ENCODE results near the gene MOXD1. TPM values are rescaled to one million over a fixed set of nuclear protein-coding genes. Genes with fewer than 3 reads are reported as not detected.
"Not testable (repeated sequence)": the region's sequence is repeated elsewhere in the genome, so short reads cannot be mapped to it uniquely, and the experiment has no call there.

Gene MOXD1
- total RNA-seq, 1 donor from 2014 or later, result 22.6 TPM

DNA sequence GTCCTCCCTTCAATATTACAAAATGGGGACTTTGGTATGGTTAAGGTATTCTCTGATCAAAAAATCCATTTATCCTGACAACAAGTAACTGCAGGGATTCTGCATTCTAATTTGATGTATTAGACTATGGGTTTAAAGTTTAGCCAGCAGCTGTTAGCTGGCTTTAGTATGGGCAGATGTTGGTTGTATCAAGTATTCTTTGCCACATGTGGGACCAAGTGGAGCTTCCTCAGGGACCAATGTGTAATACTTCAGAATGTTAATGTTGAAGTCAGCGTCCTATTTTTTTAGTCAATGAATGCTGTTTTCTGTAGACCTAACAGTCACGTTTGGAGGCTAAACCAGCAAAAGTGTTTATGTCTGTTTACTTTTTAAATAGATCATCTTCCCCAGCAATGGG lies 41.4 kb downstream of the MOXD1 start:
- no peaks in the 10 kb centered on the region for H3K36me3 ChIP-seq (ENCODE audit: control insufficient read depth, insufficient read depth, low read length)
- no peak for DNase-seq (ENCODE audit: low read depth)
- TF ChIP-seq, protein P1, sequence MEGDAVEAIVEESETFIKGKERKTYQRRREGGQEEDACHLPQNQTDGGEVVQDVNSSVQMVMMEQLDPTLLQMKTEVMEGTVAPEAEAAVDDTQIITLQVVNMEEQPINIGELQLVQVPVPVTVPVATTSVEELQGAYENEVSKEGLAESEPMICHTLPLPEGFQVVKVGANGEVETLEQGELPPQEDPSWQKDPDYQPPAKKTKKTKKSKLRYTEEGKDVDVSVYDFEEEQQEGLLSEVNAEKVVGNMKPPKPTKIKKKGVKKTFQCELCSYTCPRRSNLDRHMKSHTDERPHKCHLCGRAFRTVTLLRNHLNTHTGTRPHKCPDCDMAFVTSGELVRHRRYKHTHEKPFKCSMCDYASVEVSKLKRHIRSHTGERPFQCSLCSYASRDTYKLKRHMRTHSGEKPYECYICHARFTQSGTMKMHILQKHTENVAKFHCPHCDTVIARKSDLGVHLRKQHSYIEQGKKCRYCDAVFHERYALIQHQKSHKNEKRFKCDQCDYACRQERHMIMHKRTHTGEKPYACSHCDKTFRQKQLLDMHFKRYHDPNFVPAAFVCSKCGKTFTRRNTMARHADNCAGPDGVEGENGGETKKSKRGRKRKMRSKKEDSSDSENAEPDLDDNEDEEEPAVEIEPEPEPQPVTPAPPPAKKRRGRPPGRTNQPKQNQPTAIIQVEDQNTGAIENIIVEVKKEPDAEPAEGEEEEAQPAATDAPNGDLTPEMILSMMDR (IDR thresholded peaks at IDR 0.05; ENCODE audit: insufficient read depth, low read length, poor library complexity, severe bottlenecking), result no peak
- no peak overlapping the region for H3K4me3 ChIP-seq (ENCODE audit: low read depth, low read length)
- H3K27me3 ChIP-seq (ENCODE audit: control insufficient read depth, insufficient read depth, low read length), result no peaks in the 10 kb centered on the region

DNA sequence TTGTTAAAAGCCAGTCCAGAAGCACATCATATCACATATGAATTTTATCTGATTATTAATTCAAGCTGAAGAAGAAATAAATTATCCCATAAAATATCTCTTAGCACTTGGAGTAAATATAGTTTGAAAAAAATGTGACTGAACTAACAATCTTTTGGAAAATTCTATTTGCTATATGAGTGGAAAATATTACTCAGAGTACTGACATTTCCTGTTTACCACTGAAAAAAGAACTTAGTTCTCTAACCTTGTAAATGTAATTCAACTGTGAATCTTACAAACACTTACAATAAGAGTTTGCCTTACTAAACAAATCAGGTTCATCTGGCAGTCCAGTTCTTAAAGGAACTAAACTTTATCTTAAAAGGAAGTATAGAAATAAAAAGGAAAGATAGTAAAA lies 44.2 kb downstream of the MOXD1 start:
- no peak for DNase-seq (ENCODE audit: low read depth)
- Histone ChIP-seq H3K27me3 (ENCODE audit: control insufficient read depth, insufficient read depth, low read length) (no peaks in the 10 kb centered on the region), H3K4me3 (ENCODE audit: low read depth, low read length) (no peak overlapping the region), H3K36me3 (ENCODE audit: control insufficient read depth, insufficient read depth, low read length) (no peaks in the 10 kb centered on the region)
- TF ChIP-seq, protein P1 (IDR thresholded peaks at IDR 0.05; ENCODE audit: insufficient read depth, low read length, poor library complexity, severe bottlenecking), result no peak

DNA sequence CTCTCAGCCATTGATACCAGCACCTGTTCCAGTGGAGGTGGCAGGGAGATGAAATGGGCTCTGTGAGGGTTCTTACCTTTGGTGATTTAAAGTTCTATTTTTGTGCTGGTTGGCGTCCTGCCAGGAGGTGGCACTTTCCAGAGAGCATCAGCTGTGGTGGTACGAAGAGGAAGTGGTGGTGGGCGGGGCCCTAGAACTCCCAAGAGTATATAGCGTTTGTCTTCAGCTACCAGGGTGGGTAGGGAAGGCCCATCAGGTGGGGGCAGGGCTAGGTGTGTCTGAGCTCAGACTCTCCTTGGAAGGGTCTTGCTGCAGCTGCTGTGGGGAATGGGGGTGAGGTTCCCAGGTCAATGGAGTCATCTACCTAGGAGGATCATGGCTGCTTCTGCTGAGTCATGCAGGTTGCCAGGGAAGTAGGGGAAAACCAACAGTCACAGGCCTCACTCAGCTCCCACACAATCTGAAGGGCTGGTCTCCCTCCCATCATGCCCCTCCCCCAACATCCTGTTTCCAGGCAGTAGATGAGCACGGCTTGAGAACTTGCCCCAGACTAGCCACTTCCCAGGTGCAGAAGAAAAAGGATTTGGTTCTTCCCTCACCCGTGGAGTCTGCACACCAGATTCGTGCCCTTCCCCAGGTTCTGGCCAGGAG lies 46.6 kb downstream of the MOXD1 start:
- DNase-seq (ENCODE audit: low read depth), result no peak
- Histone ChIP-seq H3K27me3 (ENCODE audit: control insufficient read depth, insufficient read depth, low read length) (no peaks in the 10 kb centered on the region), H3K36me3 (ENCODE audit: control insufficient read depth, insufficient read depth, low read length) (no peaks in the 10 kb centered on the region), H3K4me3 (ENCODE audit: low read depth, low read length) (no peak overlapping the region)
- TF ChIP-seq, protein P1 (IDR thresholded peaks at IDR 0.05; ENCODE audit: insufficient read depth, low read length, poor library complexity, severe bottlenecking), result no peak

DNA sequence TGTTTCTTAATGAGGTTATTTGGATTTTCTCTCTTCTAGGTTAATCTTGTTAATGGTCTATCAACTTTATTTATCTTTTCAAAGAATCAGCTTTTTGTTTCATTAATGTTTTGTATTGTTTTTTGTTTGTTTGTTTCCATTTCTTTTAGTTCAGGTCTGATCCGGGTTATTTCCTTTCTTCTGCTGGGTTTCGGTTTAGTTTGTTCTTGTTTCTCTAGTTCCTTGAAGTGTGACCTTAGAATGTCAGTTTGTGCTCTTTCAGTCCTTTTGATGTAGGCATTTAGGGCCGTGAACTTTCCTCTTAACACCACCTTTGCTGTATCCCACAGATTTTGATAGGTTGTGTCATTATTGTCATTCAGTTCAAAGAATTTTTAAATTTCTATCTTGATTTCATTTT lies 49.3 kb downstream of the MOXD1 start:
- H3K36me3 ChIP-seq (ENCODE audit: control insufficient read depth, insufficient read depth, low read length); DNase-seq (ENCODE audit: low read depth); H3K27me3 ChIP-seq (ENCODE audit: control insufficient read depth, insufficient read depth, low read length); H3K4me3 ChIP-seq (ENCODE audit: low read depth, low read length): not testable (repeated sequence)

DNA sequence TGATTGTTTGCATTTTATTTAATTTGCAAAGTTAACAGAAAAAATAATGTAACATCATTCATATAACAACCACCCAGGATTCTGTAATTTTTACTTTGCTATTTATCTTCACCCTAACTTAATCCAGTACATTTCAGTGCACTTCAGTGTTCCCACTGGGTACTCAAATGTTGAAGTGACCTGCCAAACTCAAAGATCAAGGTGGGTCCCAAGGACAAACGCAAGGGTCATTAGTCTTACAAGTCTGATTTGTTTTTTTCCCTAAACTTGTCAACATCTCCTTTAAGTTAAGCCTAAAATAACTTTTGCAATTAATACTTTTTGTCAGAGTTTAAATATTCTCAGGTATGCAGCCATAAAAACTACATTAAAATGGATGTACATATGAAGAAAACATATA lies 53.0 kb downstream of the MOXD1 start:
- no peaks in the 10 kb centered on the region for H3K36me3 ChIP-seq (ENCODE audit: control insufficient read depth, insufficient read depth, low read length)
- H3K27me3 ChIP-seq (ENCODE audit: control insufficient read depth, insufficient read depth, low read length), result no peaks in the 10 kb centered on the region
- TF ChIP-seq, protein P1 (IDR thresholded peaks at IDR 0.05; ENCODE audit: insufficient read depth, low read length, poor library complexity, severe bottlenecking), result no peak
- no peak overlapping the region for H3K4me3 ChIP-seq (ENCODE audit: low read depth, low read length)
- DNase-seq (ENCODE audit: low read depth), result no peak

DNA sequence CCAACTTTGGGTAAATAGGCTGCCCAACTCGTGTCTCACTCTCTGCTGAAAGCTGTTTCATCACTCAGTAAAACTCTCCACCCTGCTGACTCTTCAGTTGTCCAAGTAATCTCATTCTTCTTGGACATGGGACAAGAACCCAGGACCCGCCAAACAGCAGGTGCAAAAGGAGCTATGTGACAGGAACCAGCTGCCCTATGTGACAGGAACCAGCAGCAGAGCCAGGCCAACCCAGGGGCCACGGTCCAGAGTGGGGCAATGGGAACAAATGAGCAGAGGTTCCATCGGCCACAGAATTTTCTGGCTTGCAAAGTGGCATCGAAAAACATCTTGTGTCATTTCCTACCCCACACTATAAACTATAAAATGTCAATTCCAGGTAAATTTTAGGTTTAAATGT lies 56.5 kb downstream of the MOXD1 start:
- no peaks in the 10 kb centered on the region for H3K27me3 ChIP-seq (ENCODE audit: control insufficient read depth, insufficient read depth, low read length)
- TF ChIP-seq, protein P1 (IDR thresholded peaks at IDR 0.05; ENCODE audit: insufficient read depth, low read length, poor library complexity, severe bottlenecking), result no peak
- DNase-seq (ENCODE audit: low read depth), result no peak
- H3K4me3 ChIP-seq (ENCODE audit: low read depth, low read length), result no peak overlapping the region
- H3K36me3 ChIP-seq (ENCODE audit: control insufficient read depth, insufficient read depth, low read length), result no peaks in the 10 kb centered on the region

Measured in kidney epithelial cell (primary cell).